WTC11 (cell line): Measurements from ENCODE around the gene TRIB2. TPM values are rescaled to one million over a fixed set of nuclear protein-coding genes. Genes with fewer than 3 reads are reported as not detected.

ENCODE experiments used
- ATAC-seq: fragments of 200-7000 bp; cut with Tn5 transposase; 2 replicates; pipeline ENCODE4 v1.10.0; 2021; ENCODE audit warnings: mild to moderate bottlenecking, moderate library complexity
- CTCF ChIA-PET: fragments of 300-600 bp; sonication (Branson Sonifier 250); formaldehyde crosslinking; loops from one replicate; lab custom pipeline; 2021; ENCODE audit warnings: antibody characterized with exemption; lab: Charles Lee
- POLR2A ChIA-PET: fragments of 350-600 bp; sonication (Branson Sonifier 250); formaldehyde crosslinking; loops from one replicate; lab custom pipeline; 2021; ENCODE audit warnings: antibody characterized with exemption; lab: Charles Lee
- DNase-seq: peaks from one replicate; pipeline ENCODE4 v3.0.0; 2021; ENCODE audit warnings: low spot score
- H3K27ac Mint-ChIP-seq: 2 replicates; pipeline ENCODE4 v1.8.0; 2021; ENCODE audit warnings: mixed read lengths
- H3K27me3 Mint-ChIP-seq: 2 replicates; pipeline ENCODE4 v1.8.0; 2021; ENCODE audit warnings: low read depth, mild to moderate bottlenecking, moderate library complexity, mixed read lengths
- H3K36me3 Mint-ChIP-seq: 2 replicates; pipeline ENCODE4 v1.8.0; 2021; ENCODE audit warnings: mixed read lengths
- H3K4me1 Mint-ChIP-seq: 2 replicates; pipeline ENCODE4 v1.8.0; 2022; ENCODE audit warnings: mixed read lengths
- H3K4me3 Mint-ChIP-seq: 2 replicates; pipeline ENCODE4 v1.8.0; 2021; ENCODE audit warnings: mild to moderate bottlenecking, moderate library complexity, mixed read lengths
- H3K9me3 Mint-ChIP-seq: 2 replicates; pipeline ENCODE4 v1.8.0; 2021; ENCODE audit warnings: mixed read lengths
- CDX4 ChIP-seq: fragments of 250-450 bp; sonication (Bioruptor Pico); IDR thresholded peaks from 2 replicates; pipeline ENCODE4 v1.9.0; 2021; ENCODE audit warnings: moderate library complexity, mild to moderate bottlenecking, inconsistent platforms, borderline replicate concordance
- E2F4 ChIP-seq: sonication (generic); formaldehyde crosslinking; IDR thresholded peaks from 2 replicates; pipeline ENCODE4 v1.8.1; 2022; ENCODE audit warnings: low read depth, mild to moderate bottlenecking, moderate library complexity, missing genetic modification reagents, borderline replicate concordance
- ESRRA ChIP-seq: sonication (generic); formaldehyde crosslinking; IDR thresholded peaks from 2 replicates; pipeline ENCODE4 v1.8.1; 2022; ENCODE audit warnings: mild to moderate bottlenecking, missing genetic modification reagents, borderline replicate concordance
- JAZF1 ChIP-seq: fragments of 250-450 bp; sonication (Bioruptor Pico); IDR thresholded peaks from 2 replicates; pipeline ENCODE4 v1.9.0; 2021; ENCODE audit warnings: moderate library complexity, mild to moderate bottlenecking, inconsistent platforms
- KAT7 ChIP-seq: sonication (generic); formaldehyde crosslinking; IDR thresholded peaks from 2 replicates; pipeline ENCODE4 v1.8.1; 2023; ENCODE audit warnings: missing genetic modification reagents, mild to moderate bottlenecking, borderline replicate concordance
- NFYB ChIP-seq: sonication (generic); formaldehyde crosslinking; conservative IDR thresholded peaks from 2 replicates; pipeline ENCODE4 v1.8.0; 2022; ENCODE audit warnings: low read depth, missing genetic modification reagents
- SP1 ChIP-seq: sonication (generic); formaldehyde crosslinking; conservative IDR thresholded peaks from 2 replicates; pipeline ENCODE4 v1.8.1; 2022; ENCODE audit warnings: missing genetic modification reagents
- TCF7 ChIP-seq: sonication (generic); formaldehyde crosslinking; IDR thresholded peaks from 2 replicates; pipeline ENCODE4 v1.8.0; 2022; ENCODE audit warnings: mild to moderate bottlenecking, low read depth, missing genetic modification reagents, moderate library complexity
- ZMAT4 ChIP-seq: fragments of 250-450 bp; sonication (Bioruptor Pico); IDR thresholded peaks from 2 replicates; pipeline ENCODE4 v1.9.0; 2021; ENCODE audit warnings: mild to moderate bottlenecking
- ZNF263 ChIP-seq: sonication (generic); formaldehyde crosslinking; IDR thresholded peaks from 2 replicates; pipeline ENCODE4 v1.8.1; 2022; ENCODE audit warnings: low read depth, mild to moderate bottlenecking, moderate library complexity, missing genetic modification reagents
- total RNA-seq: library from RNA; stranded (reverse); gene quantifications from 3 replicates; pipeline ENCODE4 v1.2.3, GENCODE V29; 2021
- TF ChIP-seq, protein P1 (sequence below): sonication (generic); formaldehyde crosslinking; IDR thresholded peaks from 2 replicates; pipeline ENCODE4 v1.8.0; 2022; ENCODE audit warnings: missing genetic modification reagents
- TF ChIP-seq, protein P2 (sequence below): sonication (generic); formaldehyde crosslinking; conservative IDR thresholded peaks from 2 replicates; pipeline ENCODE4 v1.8.1; 2023; ENCODE audit warnings: mild to moderate bottlenecking, low read depth, missing genetic modification reagents, moderate library complexity

TRIB2 gene
- total RNA-seq, 1 experiment from 2014 or later, result 89.3 TPM

DNA sequence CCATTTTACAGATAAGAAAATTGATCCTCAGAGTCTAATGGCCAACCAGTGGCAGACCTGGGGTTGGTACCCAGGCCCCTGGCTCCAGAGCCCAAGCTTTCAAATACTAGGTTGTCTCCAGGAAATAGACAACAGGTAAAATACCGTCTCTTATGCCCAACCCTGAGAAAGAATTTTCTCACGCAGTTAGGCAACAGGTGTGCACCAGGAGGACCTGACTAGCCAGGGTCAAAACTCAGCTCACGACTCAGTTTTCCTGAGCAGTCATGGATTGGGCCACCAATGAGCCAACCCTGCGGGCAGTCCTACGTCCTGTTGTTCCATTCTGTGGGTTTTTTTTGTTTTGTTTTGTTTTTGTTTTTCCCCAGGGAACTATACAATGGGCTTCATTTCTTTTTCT, 13.5 kb downstream of the TRIB2 start:
- peaks cover 78% of the 10 kb centered on the region for H3K36me3 Mint-ChIP-seq

GRCh38 chr2:12731701-12732280, 15.1 kb downstream of the TRIB2 start:
- DNase-seq (no peak), ATAC-seq (peak; percentile 22; the same call in 1 of the 2 replicates)
- CTCF ChIA-PET, result no interaction called here
- H3K36me3 Mint-ChIP-seq, result peaks cover 75% of the 10 kb centered on the region
- no peak overlapping the region for H3K4me3 Mint-ChIP-seq
- TF ChIP-seq ZNF263 (CRISPR knock-in tag) (no peak), TCF7 (no peak), JAZF1 (CRISPR knock-in tag) (no peak)
- H3K27me3 Mint-ChIP-seq, result no peaks in the 10 kb centered on the region
- POLR2A ChIA-PET, result no interaction called here
- H3K9me3 Mint-ChIP-seq, result no peaks in the 10 kb centered on the region
- peaks cover 20% of the 10 kb centered on the region for H3K4me1 Mint-ChIP-seq
- no peak overlapping the region for H3K27ac Mint-ChIP-seq

More for the DNA sequence above, 13.5 kb downstream of the TRIB2 start:
- peaks cover 17% of the 10 kb centered on the region for H3K4me1 Mint-ChIP-seq
- no peak overlapping the region for H3K27ac Mint-ChIP-seq
- POLR2A ChIA-PET, result no interaction called here
- no peak for DNase-seq
- no peaks in the 10 kb centered on the region for H3K27me3 Mint-ChIP-seq
- TF ChIP-seq ZNF263 (CRISPR knock-in tag) (no peak), ESRRA (CRISPR knock-in tag) (no peak)
- TF ChIP-seq, all 79 proteins: peak for 0
- CTCF ChIA-PET, result no interaction called here
- no peak for ATAC-seq
- Mint-ChIP-seq H3K9me3 (no peaks in the 10 kb centered on the region), H3K4me3 (no peak overlapping the region)

- H3K27me3 Mint-ChIP-seq, result no peaks in the 10 kb centered on the region
- TF ChIP-seq, protein P1, sequence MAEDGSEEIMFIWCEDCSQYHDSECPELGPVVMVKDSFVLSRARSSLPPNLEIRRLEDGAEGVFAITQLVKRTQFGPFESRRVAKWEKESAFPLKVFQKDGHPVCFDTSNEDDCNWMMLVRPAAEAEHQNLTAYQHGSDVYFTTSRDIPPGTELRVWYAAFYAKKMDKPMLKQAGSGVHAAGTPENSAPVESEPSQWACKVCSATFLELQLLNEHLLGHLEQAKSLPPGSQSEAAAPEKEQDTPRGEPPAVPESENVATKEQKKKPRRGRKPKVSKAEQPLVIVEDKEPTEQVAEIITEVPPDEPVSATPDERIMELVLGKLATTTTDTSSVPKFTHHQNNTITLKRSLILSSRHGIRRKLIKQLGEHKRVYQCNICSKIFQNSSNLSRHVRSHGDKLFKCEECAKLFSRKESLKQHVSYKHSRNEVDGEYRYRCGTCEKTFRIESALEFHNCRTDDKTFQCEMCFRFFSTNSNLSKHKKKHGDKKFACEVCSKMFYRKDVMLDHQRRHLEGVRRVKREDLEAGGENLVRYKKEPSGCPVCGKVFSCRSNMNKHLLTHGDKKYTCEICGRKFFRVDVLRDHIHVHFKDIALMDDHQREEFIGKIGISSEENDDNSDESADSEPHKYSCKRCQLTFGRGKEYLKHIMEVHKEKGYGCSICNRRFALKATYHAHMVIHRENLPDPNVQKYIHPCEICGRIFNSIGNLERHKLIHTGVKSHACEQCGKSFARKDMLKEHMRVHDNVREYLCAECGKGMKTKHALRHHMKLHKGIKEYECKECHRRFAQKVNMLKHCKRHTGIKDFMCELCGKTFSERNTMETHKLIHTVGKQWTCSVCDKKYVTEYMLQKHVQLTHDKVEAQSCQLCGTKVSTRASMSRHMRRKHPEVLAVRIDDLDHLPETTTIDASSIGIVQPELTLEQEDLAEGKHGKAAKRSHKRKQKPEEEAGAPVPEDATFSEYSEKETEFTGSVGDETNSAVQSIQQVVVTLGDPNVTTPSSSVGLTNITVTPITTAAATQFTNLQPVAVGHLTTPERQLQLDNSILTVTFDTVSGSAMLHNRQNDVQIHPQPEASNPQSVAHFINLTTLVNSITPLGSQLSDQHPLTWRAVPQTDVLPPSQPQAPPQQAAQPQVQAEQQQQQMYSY, result no peak
- no peak for TF ChIP-seq JAZF1 (CRISPR knock-in tag)
- ChIA-PET POLR2A (no interaction called here), CTCF (no interaction called here)
- peaks cover 20% of the 10 kb centered on the region for H3K4me1 Mint-ChIP-seq
- no peak for ATAC-seq
- peaks cover 77% of the 10 kb centered on the region for H3K36me3 Mint-ChIP-seq
- H3K4me3 Mint-ChIP-seq, result no peak overlapping the region
- no peaks in the 10 kb centered on the region for H3K9me3 Mint-ChIP-seq
- H3K27ac Mint-ChIP-seq, result no peak overlapping the region; the same call in 1 of the 2 replicates
- no peak for DNase-seq
Measured at GRCh38 chr2:12732651-12733050, 15.9 kb downstream of the TRIB2 start.

GRCh38 chr2:12733846-12734245, 17.1 kb downstream of the TRIB2 start:
- CTCF ChIA-PET, result no interaction called here
- no peaks in the 10 kb centered on the region for H3K9me3 Mint-ChIP-seq
- H3K4me1 Mint-ChIP-seq, result peaks cover 11% of the 10 kb centered on the region
- peaks cover 76% of the 10 kb centered on the region for H3K36me3 Mint-ChIP-seq
- POLR2A ChIA-PET, result interaction anchor here (0.7 kb wide), 1 partner anchor 174 kb away, joined by 3 read pairs; no protein-coding TSS in a partner anchor
- TF ChIP-seq SP1 (CRISPR knock-in tag), result no peak
- TF ChIP-seq CDX4, result no peak
- TF ChIP-seq, protein P2, sequence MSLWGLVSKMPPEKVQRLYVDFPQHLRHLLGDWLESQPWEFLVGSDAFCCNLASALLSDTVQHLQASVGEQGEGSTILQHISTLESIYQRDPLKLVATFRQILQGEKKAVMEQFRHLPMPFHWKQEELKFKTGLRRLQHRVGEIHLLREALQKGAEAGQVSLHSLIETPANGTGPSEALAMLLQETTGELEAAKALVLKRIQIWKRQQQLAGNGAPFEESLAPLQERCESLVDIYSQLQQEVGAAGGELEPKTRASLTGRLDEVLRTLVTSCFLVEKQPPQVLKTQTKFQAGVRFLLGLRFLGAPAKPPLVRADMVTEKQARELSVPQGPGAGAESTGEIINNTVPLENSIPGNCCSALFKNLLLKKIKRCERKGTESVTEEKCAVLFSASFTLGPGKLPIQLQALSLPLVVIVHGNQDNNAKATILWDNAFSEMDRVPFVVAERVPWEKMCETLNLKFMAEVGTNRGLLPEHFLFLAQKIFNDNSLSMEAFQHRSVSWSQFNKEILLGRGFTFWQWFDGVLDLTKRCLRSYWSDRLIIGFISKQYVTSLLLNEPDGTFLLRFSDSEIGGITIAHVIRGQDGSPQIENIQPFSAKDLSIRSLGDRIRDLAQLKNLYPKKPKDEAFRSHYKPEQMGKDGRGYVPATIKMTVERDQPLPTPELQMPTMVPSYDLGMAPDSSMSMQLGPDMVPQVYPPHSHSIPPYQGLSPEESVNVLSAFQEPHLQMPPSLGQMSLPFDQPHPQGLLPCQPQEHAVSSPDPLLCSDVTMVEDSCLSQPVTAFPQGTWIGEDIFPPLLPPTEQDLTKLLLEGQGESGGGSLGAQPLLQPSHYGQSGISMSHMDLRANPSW (CRISPR knock-in tag), result no peak
- no peak for TF ChIP-seq ZNF263 (CRISPR knock-in tag)
- no peak for TF ChIP-seq ZMAT4 (CRISPR knock-in tag)
- TF ChIP-seq E2F4, result no peak
- no peak for TF ChIP-seq KAT7 (CRISPR knock-in tag)
- TF ChIP-seq NFYB (CRISPR knock-in tag), result no peak
- ATAC-seq (no peak), DNase-seq (no peak)
- no peak overlapping the region for H3K4me3 Mint-ChIP-seq
- H3K27me3 Mint-ChIP-seq, result no peaks in the 10 kb centered on the region
- H3K27ac Mint-ChIP-seq, result no peak overlapping the region
